ENCODE measurements around the gene TTC3.
"Not testable (repeated sequence)": the region's sequence is repeated elsewhere in the genome, so short reads cannot be mapped to it uniquely, and the experiment has no call there.

TTC3 gene

GRCh38 chr21:37047079-37047478 is 26.0 kb upstream of the TTC3 start:
- Histone ChIP-seq H3K4me1 (ENCODE audit: insufficient read depth, poor library complexity, severe bottlenecking) (peaks cover 9% of the 10 kb centered on the region), H3K36me3 (ENCODE audit: low read depth) (no peaks in the 10 kb centered on the region), H3K9me3 (ENCODE audit: severe bottlenecking) (no peaks in the 10 kb centered on the region), H3K27ac (ENCODE audit: poor library complexity, severe bottlenecking) (no peak overlapping the region), H3K27me3 (ENCODE audit: insufficient read depth, poor library complexity, severe bottlenecking) (no peaks in the 10 kb centered on the region), H3K4me3 (ENCODE audit: severe bottlenecking) (no peak overlapping the region)
- ATAC-seq (ENCODE audit: low read depth) (peak; percentile 27; the same call in 2 of the 3 replicates), DNase-seq (ENCODE audit: low spot score) (no peak)
- TF ChIP-seq, protein P1, sequence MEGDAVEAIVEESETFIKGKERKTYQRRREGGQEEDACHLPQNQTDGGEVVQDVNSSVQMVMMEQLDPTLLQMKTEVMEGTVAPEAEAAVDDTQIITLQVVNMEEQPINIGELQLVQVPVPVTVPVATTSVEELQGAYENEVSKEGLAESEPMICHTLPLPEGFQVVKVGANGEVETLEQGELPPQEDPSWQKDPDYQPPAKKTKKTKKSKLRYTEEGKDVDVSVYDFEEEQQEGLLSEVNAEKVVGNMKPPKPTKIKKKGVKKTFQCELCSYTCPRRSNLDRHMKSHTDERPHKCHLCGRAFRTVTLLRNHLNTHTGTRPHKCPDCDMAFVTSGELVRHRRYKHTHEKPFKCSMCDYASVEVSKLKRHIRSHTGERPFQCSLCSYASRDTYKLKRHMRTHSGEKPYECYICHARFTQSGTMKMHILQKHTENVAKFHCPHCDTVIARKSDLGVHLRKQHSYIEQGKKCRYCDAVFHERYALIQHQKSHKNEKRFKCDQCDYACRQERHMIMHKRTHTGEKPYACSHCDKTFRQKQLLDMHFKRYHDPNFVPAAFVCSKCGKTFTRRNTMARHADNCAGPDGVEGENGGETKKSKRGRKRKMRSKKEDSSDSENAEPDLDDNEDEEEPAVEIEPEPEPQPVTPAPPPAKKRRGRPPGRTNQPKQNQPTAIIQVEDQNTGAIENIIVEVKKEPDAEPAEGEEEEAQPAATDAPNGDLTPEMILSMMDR (IDR thresholded peaks at IDR 0.05; ENCODE audit: poor library complexity, severe bottlenecking): no peak

DNA sequence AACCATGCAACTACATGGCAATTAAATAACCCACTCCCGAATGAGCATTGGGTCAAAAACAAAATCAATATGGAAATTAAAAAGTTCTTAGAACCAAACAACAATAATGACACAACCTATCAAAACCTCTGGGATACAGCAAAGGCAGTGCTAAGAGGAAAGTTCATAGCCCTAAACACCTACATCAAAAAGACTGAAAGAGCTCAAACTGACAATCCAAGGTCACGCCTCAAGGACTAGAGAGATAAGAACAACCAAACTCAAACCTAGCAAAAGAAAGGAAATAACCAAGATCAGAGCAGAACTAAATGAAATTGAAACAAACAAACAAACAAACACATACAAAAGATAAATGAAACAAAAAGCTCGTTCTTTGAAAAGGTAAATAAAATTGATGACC is 23.3 kb upstream of the TTC3 start:
- not testable (repeated sequence) for DNase-seq (ENCODE audit: low spot score); H3K27me3 ChIP-seq (ENCODE audit: insufficient read depth, poor library complexity, severe bottlenecking); ATAC-seq (ENCODE audit: low read depth); H3K4me3 ChIP-seq (ENCODE audit: severe bottlenecking); H3K27ac ChIP-seq (ENCODE audit: poor library complexity, severe bottlenecking); H3K9me3 ChIP-seq (ENCODE audit: severe bottlenecking); H3K4me1 ChIP-seq (ENCODE audit: insufficient read depth, poor library complexity, severe bottlenecking); H3K36me3 ChIP-seq (ENCODE audit: low read depth)

DNA sequence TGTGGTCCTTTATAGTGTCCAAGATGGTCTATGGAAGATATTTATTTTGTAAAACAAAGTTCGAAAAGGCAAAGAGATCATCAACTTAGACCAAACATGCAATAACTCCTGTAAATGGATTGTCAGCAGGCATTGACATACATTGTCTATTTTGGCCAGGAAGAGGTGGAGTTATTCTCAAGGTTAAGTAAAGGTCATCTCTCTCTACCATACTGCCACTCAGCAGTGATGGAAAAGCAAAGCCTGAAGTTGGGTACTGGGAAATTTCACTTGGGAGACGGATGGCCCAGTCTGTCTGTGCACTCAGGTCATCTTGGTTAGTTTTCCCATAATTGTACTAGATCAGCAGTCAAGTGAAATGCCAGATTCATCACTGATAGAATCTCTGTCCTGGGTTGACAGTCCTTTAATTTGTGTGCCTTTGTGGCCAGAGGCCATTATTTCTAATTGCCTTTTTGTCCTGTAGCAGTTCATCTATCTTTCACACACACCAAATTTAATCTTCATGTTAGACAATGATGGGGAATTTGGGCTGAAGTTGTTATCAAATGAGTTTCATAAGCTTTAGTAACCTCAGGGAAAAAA is 17.7 kb upstream of the TTC3 start:
- Histone ChIP-seq H3K27ac (ENCODE audit: poor library complexity, severe bottlenecking) (no peak overlapping the region), H3K4me3 (ENCODE audit: severe bottlenecking) (no peak overlapping the region), H3K9me3 (ENCODE audit: severe bottlenecking) (no peaks in the 10 kb centered on the region), H3K4me1 (ENCODE audit: insufficient read depth, poor library complexity, severe bottlenecking) (peaks cover 5% of the 10 kb centered on the region), H3K36me3 (ENCODE audit: low read depth) (no peaks in the 10 kb centered on the region), H3K27me3 (ENCODE audit: insufficient read depth, poor library complexity, severe bottlenecking) (no peaks in the 10 kb centered on the region)
- DNase-seq (ENCODE audit: low spot score) (no peak), ATAC-seq (ENCODE audit: low read depth) (no peak)
- TF ChIP-seq, protein P1 (IDR thresholded peaks at IDR 0.05; ENCODE audit: poor library complexity, severe bottlenecking): no peak

- Histone ChIP-seq H3K4me3 (ENCODE audit: severe bottlenecking) (no peak overlapping the region), H3K4me1 (ENCODE audit: insufficient read depth, poor library complexity, severe bottlenecking) (peaks cover 9% of the 10 kb centered on the region), H3K9me3 (ENCODE audit: severe bottlenecking) (no peaks in the 10 kb centered on the region), H3K27me3 (ENCODE audit: insufficient read depth, poor library complexity, severe bottlenecking) (no peaks in the 10 kb centered on the region), H3K27ac (ENCODE audit: poor library complexity, severe bottlenecking) (no peak overlapping the region), H3K36me3 (ENCODE audit: low read depth) (no peaks in the 10 kb centered on the region)
- no peak for ATAC-seq (ENCODE audit: low read depth)
- no peak for DNase-seq (ENCODE audit: low spot score)
- TF ChIP-seq, protein P1 (IDR thresholded peaks at IDR 0.05; ENCODE audit: poor library complexity, severe bottlenecking): no peak
These were observed 15.4 kb upstream of the TTC3 start for GRCh38 chr21:37057614-37058013.

DNA sequence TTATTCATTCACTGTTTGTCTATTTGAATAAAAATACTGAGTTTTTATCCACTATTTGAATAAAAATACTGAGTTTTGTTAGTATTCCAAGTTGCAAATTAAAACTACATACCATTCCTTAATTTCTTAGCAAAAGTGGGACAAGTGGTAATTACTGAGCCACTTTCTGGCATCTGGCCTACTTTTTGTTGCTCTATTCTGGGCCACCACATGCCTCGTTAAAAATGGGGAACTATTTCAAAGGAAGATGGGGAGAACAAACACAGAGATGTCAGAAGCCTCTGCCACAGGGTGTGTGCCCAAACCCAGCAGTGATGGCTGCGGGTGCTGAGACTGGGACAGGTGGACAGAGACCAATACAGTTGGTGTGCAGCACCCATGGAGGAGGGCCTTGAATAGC is 14.8 kb upstream of the TTC3 start:
- Histone ChIP-seq H3K4me1 (ENCODE audit: insufficient read depth, poor library complexity, severe bottlenecking) (peaks cover 9% of the 10 kb centered on the region), H3K36me3 (ENCODE audit: low read depth) (no peaks in the 10 kb centered on the region), H3K27me3 (ENCODE audit: insufficient read depth, poor library complexity, severe bottlenecking) (no peaks in the 10 kb centered on the region), H3K4me3 (ENCODE audit: severe bottlenecking) (no peak overlapping the region), H3K27ac (ENCODE audit: poor library complexity, severe bottlenecking) (no peak overlapping the region), H3K9me3 (ENCODE audit: severe bottlenecking) (no peaks in the 10 kb centered on the region)
- no peak for DNase-seq (ENCODE audit: low spot score)
- TF ChIP-seq, protein P1 (IDR thresholded peaks at IDR 0.05; ENCODE audit: poor library complexity, severe bottlenecking): no peak
- ATAC-seq (ENCODE audit: low read depth): no peak

Measured in RWPE2 (cell line).